NOMO-1 treated with dmso at 0.1 percent for 144 hours (cell line): ENCODE data around the gene SMCP.

Experiments used
- DNase-seq: peaks from one replicate; lab custom pipeline; 2025; ENCODE audit not compliant: unreplicated experiment; lab: John Stamatoyannopoulos, UW

Gene SMCP, protein sequence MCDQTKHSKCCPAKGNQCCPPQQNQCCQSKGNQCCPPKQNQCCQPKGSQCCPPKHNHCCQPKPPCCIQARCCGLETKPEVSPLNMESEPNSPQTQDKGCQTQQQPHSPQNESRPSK

DNA sequence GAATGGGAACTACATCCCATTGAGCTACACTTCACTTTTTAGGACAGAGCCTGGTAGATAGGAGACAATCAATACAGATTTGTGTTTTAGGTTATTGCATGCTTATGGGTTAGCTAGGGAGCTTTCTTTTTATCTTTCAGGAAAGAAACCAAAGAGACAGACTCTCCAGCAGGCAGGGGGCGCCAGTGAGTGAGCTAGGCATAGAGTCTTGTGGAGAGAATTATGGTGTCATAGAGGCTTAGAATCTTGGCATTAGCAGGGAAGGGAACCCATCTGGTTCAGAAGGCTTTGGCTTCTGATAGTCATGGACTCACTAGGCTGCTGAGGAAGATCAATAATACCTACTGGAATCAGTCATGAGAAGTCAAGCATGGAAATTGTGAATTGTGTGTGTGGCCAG lies at the start of gene SMCP:
TSS of gene SMCP (plus strand) at position 281 of the 400 bp plus-strand sequence. CDS start 6,101 bp downstream, outside the sequence.
- no peak for DNase-seq

DNA sequence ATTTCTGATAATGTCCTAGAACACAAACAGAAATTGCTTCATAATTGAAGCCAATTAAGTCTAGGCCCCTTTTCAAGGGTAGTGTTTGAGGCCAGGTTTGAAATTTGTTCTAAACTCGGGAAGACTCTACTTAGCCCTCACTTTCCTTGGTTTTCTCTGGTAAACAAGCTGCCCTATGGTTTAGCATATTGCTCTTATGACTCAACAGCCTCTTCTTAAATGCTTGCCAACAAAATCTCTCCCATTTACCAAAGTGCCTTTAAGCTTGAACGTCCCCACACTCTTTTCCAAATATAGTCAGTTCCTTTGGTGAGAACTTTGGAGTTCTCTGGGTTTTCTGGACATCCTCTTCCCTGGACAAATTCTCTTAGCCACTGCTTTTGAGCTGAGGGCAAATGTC lies 41.3 kb upstream of the SMCP start:
- DNase-seq = no peak

DNA sequence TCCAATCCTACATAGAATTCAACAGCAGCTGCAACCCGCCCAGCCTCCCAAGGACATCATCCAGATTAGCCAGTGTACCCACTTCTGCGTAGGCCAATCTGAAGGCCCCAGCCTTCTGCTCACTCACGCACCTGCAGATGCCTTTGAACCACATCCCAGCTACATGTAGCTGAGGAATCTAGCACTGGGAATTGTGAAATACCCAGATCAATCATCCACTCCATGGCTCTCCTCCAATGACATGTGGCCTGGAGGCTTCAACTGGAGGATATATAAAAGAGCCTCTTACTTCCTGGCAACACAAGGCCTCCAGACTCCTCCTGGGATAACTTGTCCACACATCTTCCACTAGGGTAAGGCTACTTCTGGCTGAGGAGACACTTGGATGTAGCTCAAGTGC lies 35.6 kb upstream of the SMCP start, which contains the start of gene LCE6A:
TSS of gene LCE6A (plus strand) at position 301 of the 400 bp plus-strand sequence. CDS start 665 bp downstream, outside the sequence.
- no peak for DNase-seq

DNA sequence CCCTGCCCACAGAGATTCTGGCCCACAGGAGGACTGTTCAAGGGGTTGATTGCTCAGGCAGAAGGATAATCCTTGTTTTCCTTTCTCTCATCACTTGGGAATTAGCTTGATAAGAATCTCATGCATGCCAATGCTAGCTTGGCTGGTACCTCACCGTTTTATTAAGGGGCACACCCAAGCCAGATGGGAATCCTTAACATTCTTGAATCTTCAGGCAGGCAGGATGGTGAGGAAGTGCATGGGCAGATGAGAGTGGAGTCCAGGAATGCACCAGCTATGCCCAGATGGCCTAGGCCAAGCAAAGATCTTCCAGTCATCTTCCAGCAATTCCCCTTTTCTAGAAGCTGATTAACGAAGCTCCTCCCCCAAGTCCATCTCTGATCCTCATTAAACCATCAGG lies 22.5 kb upstream of the SMCP start:
- DNase-seq = no peak

DNA sequence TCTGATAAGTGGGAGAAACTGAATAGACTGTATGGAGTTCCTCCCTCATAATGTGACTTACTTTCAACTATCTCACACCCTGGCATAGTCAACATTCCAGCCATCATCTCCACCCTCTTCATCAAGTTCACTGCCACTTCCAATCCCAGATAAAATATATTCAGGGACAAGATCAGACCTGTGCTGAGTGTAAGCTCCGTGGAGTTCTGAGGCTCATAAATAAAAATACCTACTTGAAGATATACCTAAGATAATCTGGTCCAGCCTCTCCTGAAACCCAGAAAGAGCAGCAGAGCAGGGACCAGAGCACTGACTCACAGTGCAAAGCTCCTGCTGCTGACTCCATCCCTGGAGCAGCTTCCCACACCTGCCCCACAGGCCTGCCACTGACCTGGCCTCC lies 20.1 kb upstream of the SMCP start:
- DNase-seq = no peak

DNA sequence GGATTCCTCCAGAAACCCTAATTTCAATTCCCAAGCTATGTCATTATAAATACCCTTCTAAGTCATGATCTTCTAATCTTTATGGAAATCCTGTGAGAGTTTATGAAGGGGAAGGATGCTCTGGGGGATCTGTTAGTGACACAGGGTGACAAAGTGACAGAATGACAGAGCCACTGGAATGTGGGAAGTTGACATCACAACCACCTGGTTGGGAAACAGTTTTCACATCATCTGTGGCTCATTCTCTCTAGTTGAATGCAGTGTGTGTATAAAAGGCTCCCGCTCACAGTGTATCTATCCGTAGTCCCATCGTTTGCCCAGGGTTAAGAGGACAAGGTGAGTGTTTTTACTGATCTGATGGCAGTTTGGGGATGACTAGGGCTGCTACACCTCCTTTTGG lies 18.4 kb upstream of the SMCP start, which contains the start of gene LCE7A:
TSS of gene LCE7A (plus strand) at position 301 of the 400 bp plus-strand sequence. CDS start 702 bp downstream, outside the sequence.
- no peak for DNase-seq

DNA sequence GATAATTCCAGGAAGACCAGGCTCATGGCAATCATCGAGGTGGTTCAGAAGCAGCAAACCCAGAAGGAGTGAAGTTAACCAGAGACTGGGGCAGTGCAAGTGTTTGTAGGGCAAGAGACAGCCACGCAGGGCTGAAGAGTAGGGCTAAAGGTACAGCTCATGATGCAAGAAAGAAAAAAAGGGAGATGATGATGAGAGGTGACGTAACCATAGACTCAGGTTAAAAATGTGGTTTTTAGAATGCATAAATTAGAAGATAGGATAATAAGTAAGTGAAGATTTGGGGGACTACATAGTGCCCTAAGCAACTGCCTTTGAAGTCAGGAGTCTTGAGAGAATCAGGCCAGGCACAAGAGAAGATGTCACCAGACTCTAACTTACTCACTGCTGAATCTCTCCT lies 18.0 kb upstream of the SMCP start:
- no peak for DNase-seq

DNA sequence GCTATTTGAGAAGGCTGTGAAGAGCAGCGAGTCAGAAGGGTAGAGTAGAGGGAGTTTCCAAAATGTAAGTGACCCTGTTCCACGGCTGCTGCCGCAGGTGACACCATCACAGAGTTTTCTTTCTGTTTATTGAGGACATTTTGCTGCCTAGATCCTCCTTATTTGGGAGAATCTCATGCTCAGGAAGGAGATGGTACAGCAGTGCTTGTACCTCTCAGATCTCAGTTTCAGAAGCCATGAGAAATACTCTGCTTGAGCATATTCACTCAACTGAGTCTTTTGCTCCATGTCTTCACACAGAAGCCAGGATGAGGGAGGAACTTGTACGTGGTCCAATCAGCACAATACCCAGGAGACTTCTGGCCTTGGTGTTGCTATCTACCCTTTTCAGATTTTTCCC lies 16.7 kb upstream of the SMCP start:
- DNase-seq = no peak

DNA sequence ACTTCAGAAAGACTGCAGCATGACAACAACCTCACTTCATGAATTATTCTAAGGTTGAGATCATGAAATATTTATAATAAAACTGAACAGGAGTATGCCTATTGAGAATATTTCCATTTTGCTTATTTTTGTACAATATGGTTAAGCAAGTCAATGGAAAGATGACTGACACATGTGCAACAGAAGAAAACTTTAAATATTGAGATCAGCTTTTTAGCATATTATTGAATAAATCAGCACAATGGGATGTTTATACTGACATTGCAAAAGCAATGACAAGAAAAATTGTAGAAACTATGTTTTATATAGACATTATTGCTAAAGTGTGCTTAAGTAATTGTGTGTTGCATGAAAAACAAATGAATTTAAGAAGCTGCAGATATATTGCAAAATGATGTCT lies 13.7 kb upstream of the SMCP start:
- no peak for DNase-seq

DNA sequence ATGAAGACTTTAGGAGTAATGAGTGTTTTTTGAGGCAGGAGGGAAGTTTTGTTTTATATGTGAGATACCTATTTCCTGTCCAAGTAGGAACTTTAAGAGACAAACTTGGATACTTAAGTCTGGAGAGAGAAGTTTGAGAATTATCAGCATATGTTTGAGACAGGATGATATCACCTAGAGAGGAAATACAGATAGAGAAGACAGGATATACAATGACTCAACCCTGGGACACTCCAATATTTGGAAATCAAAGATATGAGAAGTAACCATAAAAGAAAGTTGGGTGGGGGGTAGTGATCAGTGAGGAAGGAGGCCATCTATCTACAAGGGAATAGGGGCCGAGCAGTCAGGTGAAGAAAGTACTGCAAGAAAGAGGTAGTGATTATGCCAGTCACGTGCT lies 11.8 kb upstream of the SMCP start:
- no peak for DNase-seq

DNA sequence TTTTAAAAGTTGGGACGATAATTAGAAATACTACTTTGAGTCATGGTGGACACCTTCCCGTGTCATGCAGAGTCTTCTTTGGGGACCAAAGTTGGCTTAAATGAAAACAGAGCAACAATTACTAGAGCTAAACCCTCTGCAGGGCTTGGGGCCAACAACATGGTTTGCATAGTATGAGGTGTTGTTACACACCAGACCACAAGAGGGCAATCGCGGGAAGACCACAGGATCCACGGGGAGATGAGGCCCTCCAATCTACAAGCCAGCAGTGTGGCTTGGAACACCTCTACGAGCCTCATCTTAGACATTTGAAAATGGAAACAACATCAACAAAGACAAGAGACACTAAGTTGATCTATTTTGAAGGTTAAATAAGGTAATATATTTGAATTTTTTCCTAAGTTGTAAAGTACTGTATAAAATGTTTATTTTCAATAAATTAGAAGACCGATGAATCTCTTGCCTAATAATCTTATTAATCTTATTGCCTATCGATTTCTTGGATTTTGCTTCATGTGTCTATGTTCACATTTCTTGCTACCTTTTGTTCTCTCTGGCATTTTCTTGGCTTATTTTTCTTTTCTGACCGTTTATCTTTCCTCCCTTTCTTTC lies 8.2 kb upstream of the SMCP start:
- DNase-seq = peak; percentile 13

DNA sequence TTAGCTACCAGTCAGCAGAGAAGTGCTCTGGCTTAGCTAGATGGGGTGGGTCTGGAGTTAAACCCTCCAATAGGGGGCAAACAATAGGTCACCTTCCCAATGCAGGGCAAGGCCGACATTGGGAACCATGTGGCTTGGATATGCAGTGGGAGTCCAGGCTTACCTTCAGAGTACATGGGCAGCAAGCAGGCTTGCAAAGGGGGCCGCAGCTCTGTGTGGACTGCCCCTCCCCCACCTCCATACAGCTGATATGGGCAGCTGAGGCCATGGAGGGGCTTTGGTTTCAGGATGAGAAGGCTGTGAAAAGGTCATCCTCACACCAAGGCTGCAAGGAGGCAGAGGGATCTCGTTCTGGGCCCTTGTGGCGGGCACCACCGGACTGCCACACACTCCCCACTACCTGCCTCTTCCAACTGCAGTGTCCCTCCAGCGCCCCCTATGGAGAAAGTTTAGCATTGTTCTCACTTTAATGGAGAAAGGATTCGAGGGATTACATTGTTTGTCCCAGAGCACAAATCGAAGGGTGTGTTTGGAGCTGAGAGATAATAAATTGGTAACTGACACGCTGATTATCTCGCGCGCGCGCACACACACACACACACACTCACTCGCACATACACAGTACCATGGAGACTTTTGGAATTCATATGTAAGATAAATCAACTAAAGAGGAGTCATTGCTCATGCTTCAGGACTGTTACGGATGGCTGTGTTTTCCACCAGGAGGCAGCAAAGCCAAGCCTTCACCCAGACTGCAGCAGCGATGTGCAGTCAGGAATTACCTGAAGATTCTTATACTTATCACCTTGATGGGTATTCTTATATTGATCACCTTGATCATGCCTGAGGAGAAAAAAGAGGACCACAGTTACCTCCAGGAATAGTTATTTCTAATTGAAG lies 7.0 kb upstream of the SMCP start:
- no peak for DNase-seq

DNA sequence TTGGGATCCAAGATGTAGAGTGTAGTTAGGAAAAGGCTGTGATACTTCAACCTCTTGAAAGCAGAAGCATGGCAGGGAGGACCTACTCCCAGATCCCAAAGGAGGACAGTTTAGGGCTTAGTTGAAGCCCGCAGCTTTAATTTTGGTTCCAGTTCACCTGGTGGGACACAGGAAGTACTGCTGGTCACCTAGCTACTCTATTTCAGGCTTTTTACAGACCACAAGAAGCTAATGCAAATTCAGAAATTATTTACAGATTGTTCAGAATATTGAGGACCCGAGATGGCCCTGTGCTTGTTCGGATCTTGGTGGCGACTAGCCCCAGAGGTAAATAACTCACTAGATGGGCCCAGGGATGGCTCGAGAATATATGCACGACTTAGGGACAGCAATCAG lies 6.4 kb upstream of the SMCP start:
- no peak for DNase-seq

DNA sequence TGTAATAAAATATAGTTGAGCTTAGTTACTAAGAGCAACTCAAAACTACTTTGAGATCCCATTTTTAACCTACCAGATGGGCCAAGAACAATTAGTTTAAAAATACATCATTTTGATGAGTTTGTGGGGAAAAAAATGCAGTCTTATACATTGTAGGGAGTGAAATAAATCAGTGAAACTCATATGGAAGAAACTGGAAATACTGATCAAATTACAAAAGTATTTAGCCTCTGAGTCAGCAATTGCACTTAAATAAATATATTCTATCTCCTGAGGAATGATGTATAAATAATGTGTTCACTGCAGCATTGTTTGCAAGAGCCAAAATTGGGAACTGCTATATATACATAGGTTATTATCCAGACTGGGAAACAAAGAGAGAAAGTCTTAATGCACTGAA lies 4.6 kb upstream of the SMCP start:
- DNase-seq = no peak

DNA sequence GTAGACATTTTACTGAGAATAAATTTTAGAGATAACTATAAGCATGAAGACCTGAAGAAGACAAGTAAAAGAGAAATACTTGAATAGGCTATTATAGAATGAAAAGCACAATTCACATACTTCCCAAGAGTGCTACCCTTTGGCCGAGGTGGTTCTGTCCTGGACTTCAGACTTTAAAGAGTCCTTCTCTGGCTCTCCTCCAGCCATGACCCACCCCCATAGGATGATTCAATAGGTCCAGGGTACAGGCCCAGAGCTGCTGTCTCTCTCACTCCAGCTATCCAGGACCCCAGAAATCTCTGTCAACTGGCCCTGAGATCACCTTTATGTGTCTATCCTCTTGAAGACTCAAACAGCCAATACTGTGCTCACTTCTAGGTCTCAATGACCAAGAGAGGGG lies 1.3 kb upstream of the SMCP start:
- DNase-seq = no peak

DNA sequence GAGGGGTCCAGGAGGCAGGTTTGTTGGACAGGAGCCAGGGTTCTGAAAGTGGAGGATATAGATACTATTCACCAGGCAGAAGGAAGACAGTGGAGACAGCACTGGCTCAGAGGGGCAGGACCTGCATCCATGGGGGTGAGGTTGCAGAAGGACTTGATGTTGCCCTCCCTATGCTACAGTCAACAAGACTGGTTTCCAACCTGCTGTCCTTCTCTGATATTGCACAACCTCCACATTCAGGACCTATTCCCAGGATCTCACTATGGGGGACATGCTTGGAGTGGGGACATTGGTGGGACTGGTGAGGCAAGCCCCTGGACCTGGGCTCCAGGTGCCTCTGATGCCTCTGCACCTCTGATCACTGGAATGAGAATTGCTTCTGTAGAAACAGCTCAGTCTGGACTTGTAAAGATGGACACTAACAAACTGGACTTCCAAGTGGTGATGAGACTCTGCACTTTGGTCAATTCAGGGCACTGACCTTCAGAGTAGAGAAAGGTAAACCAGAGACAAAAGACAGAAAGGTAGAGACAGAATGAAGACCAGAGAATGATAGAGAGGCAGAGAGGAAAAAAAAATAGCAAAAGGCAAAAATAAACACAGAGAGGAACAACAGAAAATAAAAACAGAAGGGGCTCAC lies 1.6 kb downstream of the SMCP start:
- no peak for DNase-seq

DNA sequence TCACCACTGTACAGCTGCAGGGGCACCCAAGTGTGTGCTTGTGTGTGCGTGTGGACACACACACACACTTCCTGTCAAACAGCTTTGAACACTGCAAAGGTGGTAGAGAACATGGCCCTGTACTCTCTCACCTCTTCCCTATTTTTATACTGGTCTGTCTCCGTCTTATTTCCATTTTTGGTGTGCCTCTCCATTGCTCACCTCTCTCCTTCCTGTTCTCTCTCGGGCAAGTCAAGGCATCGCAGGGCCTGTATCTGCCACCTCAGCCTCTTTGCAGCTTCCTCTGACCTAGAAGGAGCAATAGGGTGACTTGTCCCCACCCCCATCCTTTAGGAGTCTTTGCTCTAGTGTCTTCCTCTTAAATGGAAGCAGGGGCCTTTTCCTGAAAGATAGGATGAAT lies 2.2 kb downstream of the SMCP start:
- DNase-seq = no peak

DNA sequence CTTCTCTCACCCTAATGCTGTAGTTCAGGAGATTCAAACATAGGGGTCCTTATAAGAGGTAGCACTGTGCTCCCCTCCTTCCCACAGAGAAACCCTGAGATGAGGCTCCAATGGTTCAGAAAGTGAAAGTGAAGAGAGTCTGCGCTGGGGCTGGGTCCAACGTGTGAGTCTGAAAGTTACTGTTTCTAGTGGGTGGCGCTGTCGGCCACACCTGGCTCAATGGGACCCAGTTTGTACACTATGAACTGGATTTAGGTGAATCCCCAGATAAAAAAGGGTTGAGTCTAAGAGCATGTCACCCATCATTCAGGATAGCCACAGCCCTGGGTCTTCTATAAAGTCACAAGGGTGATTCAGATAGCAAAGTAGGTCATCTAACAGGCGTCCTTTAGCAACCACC lies 2.8 kb downstream of the SMCP start:
- no peak for DNase-seq

DNA sequence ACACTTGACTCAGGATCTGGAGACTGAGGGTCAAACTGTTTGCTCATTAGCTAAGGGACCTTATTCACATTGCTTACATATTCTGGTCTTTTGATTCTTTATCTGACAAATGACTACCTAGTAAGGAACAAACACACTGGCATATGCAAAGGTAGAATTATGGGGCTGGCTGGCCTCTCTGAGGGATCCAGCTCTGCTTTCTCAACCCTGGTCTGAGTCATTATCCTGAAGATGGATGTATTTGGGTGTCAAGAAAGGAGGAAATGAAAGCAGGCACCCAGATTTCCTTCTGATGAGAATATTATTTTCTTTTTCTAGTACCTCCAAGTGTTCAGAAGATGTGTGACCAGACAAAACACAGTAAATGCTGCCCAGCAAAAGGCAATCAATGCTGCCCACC lies 6.0 kb downstream of the SMCP start:
- no peak for DNase-seq

DNA sequence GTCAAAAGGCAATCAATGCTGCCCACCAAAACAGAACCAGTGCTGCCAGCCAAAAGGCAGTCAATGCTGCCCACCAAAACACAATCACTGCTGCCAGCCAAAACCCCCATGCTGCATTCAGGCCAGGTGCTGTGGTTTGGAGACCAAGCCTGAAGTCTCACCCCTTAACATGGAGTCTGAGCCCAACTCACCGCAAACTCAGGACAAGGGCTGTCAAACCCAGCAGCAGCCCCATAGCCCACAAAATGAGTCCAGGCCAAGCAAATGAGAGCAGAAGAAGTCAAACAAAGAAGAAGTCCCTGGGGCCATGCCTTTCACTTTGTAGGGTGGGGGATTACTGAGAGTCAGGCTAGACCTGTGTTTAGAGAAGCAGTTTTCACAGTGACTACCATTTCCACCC lies 6.4 kb downstream of the SMCP start:
- DNase-seq = no peak

DNA sequence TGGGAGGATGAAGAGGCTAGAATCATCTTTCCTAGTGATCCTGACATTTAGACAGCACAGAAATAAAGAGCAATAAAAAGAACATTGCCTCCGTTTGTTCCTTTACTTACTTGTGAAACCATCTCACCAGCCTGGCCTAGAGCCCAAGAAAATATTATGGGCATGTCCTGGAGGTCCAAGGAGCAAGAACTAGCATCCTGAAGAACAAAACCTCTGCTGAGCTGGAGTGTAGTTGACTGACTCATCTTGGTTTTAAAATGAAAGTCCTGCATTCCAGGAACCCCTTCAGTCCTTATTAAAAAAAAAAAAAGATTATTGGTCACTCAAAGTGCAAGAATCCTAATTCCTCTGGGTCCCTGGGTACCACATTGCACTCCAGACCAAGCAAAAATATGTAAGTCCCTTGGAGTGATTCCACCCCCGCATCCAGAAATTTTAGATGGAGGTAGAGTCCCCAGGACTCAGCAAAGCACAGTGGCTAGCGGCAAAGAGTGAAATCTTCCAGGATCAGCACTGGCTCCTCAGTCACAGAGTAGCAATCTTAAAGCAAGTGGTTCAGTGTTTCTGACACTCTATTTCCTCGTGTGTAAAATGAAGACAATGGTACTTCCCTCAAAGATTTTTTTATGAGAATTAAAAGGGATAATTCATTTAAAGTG lies 7.0 kb downstream of the SMCP start:
- no peak for DNase-seq
